Measurements from ENCODE around the gene CYSLTR2.

DNA sequence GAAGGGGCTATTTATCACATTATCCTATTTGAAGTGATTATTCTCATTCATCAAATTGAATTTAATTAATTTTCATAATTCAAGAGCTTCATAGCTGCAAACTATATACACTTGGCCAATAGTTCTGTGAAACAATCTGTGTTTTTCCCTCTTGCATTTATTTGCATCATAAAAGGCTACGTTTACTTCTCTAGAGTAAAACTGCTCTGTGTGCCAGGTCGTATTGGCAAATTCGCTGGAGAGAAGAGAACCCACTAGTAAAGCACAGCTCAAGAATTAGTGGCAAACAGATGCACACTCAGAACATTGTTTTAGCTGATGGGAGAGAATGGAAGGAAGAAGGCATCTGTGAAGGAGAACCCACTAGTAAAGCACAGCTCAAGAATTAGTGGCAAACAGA, 81.8 kb downstream of the CYSLTR2 start:
- no peak for TF ChIP-seq POLR2A (IDR thresholded peaks at IDR 0.05)
- TF ChIP-seq, protein P1, sequence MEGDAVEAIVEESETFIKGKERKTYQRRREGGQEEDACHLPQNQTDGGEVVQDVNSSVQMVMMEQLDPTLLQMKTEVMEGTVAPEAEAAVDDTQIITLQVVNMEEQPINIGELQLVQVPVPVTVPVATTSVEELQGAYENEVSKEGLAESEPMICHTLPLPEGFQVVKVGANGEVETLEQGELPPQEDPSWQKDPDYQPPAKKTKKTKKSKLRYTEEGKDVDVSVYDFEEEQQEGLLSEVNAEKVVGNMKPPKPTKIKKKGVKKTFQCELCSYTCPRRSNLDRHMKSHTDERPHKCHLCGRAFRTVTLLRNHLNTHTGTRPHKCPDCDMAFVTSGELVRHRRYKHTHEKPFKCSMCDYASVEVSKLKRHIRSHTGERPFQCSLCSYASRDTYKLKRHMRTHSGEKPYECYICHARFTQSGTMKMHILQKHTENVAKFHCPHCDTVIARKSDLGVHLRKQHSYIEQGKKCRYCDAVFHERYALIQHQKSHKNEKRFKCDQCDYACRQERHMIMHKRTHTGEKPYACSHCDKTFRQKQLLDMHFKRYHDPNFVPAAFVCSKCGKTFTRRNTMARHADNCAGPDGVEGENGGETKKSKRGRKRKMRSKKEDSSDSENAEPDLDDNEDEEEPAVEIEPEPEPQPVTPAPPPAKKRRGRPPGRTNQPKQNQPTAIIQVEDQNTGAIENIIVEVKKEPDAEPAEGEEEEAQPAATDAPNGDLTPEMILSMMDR (IDR thresholded peaks at IDR 0.05): no peak
